ENCODE results near the gene VEGFB.

The VEGFB gene

DNA sequence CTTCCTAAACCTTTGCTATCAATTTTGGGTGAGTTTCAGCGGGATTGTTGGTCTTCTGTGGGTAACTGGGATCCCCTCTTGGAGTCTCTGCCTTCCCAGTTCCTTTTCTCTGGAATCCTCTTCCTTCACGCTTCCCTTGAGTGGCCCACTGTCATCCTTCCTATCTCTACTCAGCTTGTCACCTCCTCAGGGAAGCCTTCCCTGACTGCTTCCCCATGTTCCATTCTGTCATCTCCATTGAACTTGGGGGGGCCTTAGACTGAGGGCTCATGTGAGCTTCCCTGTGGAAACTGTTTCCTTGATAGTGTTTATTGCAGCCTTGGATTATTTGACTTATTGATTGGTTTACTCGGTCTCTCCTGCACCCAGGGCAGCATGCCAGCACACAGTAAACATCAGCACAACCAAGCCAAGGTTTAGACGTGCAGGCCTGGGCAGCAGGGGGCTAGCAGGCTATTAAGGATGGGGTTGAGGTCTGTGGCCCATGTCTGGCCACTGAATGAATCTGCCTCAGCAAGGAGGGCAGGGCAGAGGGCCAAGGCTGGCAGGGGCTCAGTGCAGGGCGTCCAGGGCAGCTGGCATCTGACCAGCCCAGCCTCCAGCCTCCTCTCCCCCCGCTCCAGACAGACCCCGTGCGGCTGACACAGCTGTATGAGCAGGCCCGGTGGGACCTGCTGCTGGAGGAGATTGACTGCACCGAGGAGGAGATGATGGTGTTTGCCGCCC is 15.6 kb upstream of the VEGFB start:
- in situ Hi-C loops (cut with HindIII; ENCODE audit: low pct_ligation_motif_present, low sequenced_read_pairs): no loop called here
- H3K27ac ChIP-seq: no peak overlapping the region
- DNase-seq: no peak
- peaks cover 8% of the 10 kb centered on the region for H3K36me3 ChIP-seq (replicated peaks)
- no peaks in the 10 kb centered on the region for H3K27me3 ChIP-seq (replicated peaks)
- H3K4me3 ChIP-seq (ENCODE audit: low read depth, low read length): no peak overlapping the region
- TF ChIP-seq, protein P1, sequence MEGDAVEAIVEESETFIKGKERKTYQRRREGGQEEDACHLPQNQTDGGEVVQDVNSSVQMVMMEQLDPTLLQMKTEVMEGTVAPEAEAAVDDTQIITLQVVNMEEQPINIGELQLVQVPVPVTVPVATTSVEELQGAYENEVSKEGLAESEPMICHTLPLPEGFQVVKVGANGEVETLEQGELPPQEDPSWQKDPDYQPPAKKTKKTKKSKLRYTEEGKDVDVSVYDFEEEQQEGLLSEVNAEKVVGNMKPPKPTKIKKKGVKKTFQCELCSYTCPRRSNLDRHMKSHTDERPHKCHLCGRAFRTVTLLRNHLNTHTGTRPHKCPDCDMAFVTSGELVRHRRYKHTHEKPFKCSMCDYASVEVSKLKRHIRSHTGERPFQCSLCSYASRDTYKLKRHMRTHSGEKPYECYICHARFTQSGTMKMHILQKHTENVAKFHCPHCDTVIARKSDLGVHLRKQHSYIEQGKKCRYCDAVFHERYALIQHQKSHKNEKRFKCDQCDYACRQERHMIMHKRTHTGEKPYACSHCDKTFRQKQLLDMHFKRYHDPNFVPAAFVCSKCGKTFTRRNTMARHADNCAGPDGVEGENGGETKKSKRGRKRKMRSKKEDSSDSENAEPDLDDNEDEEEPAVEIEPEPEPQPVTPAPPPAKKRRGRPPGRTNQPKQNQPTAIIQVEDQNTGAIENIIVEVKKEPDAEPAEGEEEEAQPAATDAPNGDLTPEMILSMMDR (IDR thresholded peaks at IDR 0.05; ENCODE audit: low read depth, low read length, missing control alignments): no peak

- TF ChIP-seq, protein P1 (IDR thresholded peaks at IDR 0.05; ENCODE audit: low read depth, low read length, missing control alignments): no peak
- no peak overlapping the region for H3K27ac ChIP-seq
- H3K27me3 ChIP-seq (replicated peaks): no peaks in the 10 kb centered on the region
- in situ Hi-C loops (cut with HindIII; ENCODE audit: low pct_ligation_motif_present, low sequenced_read_pairs): no loop called here
- peaks cover 8% of the 10 kb centered on the region for H3K36me3 ChIP-seq (replicated peaks)
- no peak overlapping the region for H3K4me3 ChIP-seq (ENCODE audit: low read depth, low read length)
- no peak for DNase-seq
Observed at GRCh38 chr11:64219354-64219684, 15.1 kb upstream of the VEGFB start.

GRCh38 chr11:64219755-64220154 is 14.6 kb upstream of the VEGFB start:
- in situ Hi-C loops (cut with HindIII; ENCODE audit: low pct_ligation_motif_present, low sequenced_read_pairs): no loop called here
- Histone ChIP-seq H3K4me3 (ENCODE audit: low read depth, low read length) (no peak overlapping the region), H3K27me3 (replicated peaks) (no peaks in the 10 kb centered on the region), H3K36me3 (replicated peaks) (peaks cover 8% of the 10 kb centered on the region), H3K27ac (no peak overlapping the region)
- TF ChIP-seq, protein P1 (IDR thresholded peaks at IDR 0.05; ENCODE audit: low read depth, low read length, missing control alignments): no peak
- no peak for DNase-seq

GRCh38 chr11:64220271-64220670 is 14.1 kb upstream of the VEGFB start:
- H3K36me3 ChIP-seq (replicated peaks): peaks cover 8% of the 10 kb centered on the region
- DNase-seq: no peak
- no peak overlapping the region for H3K27ac ChIP-seq
- TF ChIP-seq, protein P1 (IDR thresholded peaks at IDR 0.05; ENCODE audit: low read depth, low read length, missing control alignments): no peak
- in situ Hi-C loops (cut with HindIII; ENCODE audit: low pct_ligation_motif_present, low sequenced_read_pairs): no loop called here
- H3K27me3 ChIP-seq (replicated peaks): no peaks in the 10 kb centered on the region
- no peak overlapping the region for H3K4me3 ChIP-seq (ENCODE audit: low read depth, low read length)

GRCh38 chr11:64220798-64221197 is 13.6 kb upstream of the VEGFB start:
- H3K36me3 ChIP-seq (replicated peaks): peaks cover 8% of the 10 kb centered on the region
- in situ Hi-C loops (cut with HindIII; ENCODE audit: low pct_ligation_motif_present, low sequenced_read_pairs): no loop called here
- TF ChIP-seq, protein P1 (IDR thresholded peaks at IDR 0.05; ENCODE audit: low read depth, low read length, missing control alignments): no peak
- H3K27me3 ChIP-seq (replicated peaks): no peaks in the 10 kb centered on the region
- DNase-seq: no peak
- H3K27ac ChIP-seq: no peak overlapping the region
- H3K4me3 ChIP-seq (ENCODE audit: low read depth, low read length): no peak overlapping the region

- Histone ChIP-seq H3K27ac (no peak overlapping the region), H3K36me3 (replicated peaks) (peaks cover 8% of the 10 kb centered on the region), H3K4me3 (ENCODE audit: low read depth, low read length) (no peak overlapping the region), H3K27me3 (replicated peaks) (no peaks in the 10 kb centered on the region)
- DNase-seq: no peak
- TF ChIP-seq, protein P1 (IDR thresholded peaks at IDR 0.05; ENCODE audit: low read depth, low read length, missing control alignments): no peak
- in situ Hi-C loops (cut with HindIII; ENCODE audit: low pct_ligation_motif_present, low sequenced_read_pairs): no loop called here
Observed at GRCh38 chr11:64222651-64223000, 11.8 kb upstream of the VEGFB start.

All from brain microvascular endothelial cell (primary cell).